ENCODE measurements around the gene OR6Q1. TPM values are rescaled to one million over a fixed set of nuclear protein-coding genes. Genes with fewer than 3 reads are reported as not detected.

Gene OR6Q1
- total RNA-seq, 4 donors from 2014 or later, result not detected

- peak in 2 of 3 donors; percentile 53 to 66 for DNase-seq
- Histone ChIP-seq H3K4me3 (no peak overlapping the region), H3K27ac (no peak overlapping the region), H3K9me3 (no peaks in the 10 kb centered on the region), H3K27me3 (no peaks in the 10 kb centered on the region), H3K36me3 (no peaks in the 10 kb centered on the region), H3K4me1 (peaks cover 0 to 13% (median 0%) of the 10 kb centered on the region in 4 donors)
- TF ChIP-seq, protein P1, sequence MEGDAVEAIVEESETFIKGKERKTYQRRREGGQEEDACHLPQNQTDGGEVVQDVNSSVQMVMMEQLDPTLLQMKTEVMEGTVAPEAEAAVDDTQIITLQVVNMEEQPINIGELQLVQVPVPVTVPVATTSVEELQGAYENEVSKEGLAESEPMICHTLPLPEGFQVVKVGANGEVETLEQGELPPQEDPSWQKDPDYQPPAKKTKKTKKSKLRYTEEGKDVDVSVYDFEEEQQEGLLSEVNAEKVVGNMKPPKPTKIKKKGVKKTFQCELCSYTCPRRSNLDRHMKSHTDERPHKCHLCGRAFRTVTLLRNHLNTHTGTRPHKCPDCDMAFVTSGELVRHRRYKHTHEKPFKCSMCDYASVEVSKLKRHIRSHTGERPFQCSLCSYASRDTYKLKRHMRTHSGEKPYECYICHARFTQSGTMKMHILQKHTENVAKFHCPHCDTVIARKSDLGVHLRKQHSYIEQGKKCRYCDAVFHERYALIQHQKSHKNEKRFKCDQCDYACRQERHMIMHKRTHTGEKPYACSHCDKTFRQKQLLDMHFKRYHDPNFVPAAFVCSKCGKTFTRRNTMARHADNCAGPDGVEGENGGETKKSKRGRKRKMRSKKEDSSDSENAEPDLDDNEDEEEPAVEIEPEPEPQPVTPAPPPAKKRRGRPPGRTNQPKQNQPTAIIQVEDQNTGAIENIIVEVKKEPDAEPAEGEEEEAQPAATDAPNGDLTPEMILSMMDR (IDR thresholded peaks at IDR 0.05), result no peak
- no peak for TF ChIP-seq POLR2A (IDR thresholded peaks at IDR 0.05)
Measured at GRCh38 chr11:58058276-58059006, 27.7 kb downstream of the OR6Q1 start.

DNA sequence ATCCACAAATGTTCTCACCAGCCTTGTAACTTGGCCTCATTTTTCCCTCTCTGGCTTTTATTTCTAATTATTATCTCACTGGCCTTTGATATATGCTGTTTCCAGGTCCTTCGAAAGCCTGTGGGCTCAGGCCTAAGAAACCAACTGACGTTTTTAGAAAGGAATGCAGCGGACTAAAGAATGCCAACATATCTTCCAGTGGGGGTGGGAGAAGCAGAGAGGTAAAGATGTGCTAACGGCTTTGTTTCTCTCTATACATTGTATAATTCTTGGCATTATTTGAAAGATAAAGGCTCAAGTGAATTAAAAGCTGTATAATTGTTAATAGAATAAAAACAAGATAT, 28.2 kb downstream of the OR6Q1 start:
- Histone ChIP-seq H3K4me3 (no peak overlapping the region), H3K4me1 (peaks cover 0 to 13% (median 0%) of the 10 kb centered on the region in 4 donors), H3K9me3 (no peaks in the 10 kb centered on the region), H3K27me3 (no peaks in the 10 kb centered on the region), H3K27ac (no peak overlapping the region), H3K36me3 (no peaks in the 10 kb centered on the region)
- TF ChIP-seq, protein P1 (IDR thresholded peaks at IDR 0.05), result no peak
- TF ChIP-seq POLR2A (IDR thresholded peaks at IDR 0.05), result no peak
- DNase-seq, result no peak

DNA sequence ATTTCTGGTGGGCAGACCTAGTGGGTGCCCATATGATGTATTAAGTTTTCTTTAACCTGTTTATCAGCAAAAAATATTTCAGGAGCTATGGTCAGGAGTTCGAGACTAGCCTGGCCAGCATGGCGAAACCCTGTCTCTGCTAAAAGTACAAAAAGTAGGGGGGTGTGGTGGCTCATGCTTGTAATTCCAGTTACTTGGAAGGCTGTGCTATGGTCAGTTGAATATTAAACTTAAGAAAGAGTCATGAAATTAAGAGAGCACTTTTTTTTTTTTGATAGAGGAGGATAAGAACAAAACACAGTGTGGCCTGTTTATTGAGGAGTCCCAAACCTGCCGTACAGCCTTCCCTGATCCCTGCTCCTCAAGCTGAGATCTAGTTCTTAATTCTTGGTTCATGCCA, 29.8 kb downstream of the OR6Q1 start:
- H3K36me3 ChIP-seq, result no peaks in the 10 kb centered on the region
- H3K27me3 ChIP-seq, result no peaks in the 10 kb centered on the region
- DNase-seq, result no peak
- no peak overlapping the region for H3K4me3 ChIP-seq
- TF ChIP-seq, protein P1 (IDR thresholded peaks at IDR 0.05), result no peak
- no peak for TF ChIP-seq POLR2A (IDR thresholded peaks at IDR 0.05)
- H3K4me1 ChIP-seq, result peaks cover 0 to 13% (median 0%) of the 10 kb centered on the region in 4 donors
- no peaks in the 10 kb centered on the region for H3K9me3 ChIP-seq
- H3K27ac ChIP-seq, result no peak overlapping the region

DNA sequence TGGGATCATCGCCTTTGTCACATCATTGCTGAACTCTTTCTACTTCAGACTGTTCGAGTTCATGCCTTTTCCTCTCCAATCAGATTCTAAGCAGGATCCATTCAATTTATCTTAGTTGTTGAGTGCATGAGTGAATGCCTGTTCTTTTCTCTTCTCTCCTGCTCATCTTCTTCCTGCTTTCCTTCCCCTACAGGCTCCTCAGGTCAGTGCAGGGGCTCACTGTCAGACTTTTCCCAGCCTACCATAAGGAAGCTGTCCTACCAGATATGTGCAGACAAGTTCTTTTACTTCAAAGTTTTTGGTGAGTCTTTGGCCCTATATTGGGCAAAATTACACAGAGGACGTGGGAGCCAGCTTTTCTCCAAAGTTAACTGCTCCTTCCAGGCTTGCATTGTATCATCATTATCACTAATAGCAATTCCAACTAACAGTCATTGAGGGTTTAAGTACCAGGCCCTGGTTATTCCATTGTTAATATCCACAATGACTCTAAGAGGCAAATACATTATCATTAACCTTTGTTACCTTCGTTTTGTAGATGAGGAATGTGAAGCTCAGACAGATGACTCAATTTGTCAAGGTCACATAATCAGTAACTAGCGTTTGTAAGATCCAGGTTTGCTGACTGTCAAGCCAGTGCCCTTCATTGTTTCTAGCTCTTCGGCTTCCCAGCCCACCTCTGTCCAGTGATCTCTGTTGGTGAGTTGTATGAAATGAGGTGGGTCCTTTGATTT, 30.4 kb downstream of the OR6Q1 start:
- Histone ChIP-seq H3K27ac (no peak overlapping the region), H3K36me3 (no peaks in the 10 kb centered on the region), H3K27me3 (no peaks in the 10 kb centered on the region), H3K9me3 (no peaks in the 10 kb centered on the region), H3K4me1 (peaks cover 0 to 13% (median 0%) of the 10 kb centered on the region in 4 donors), H3K4me3 (no peak overlapping the region)
- no peak for DNase-seq
- TF ChIP-seq, protein P1 (IDR thresholded peaks at IDR 0.05), result peak in 3 of 6 experiments; percentile 3 to 31 (median 24)
- no peak for TF ChIP-seq POLR2A (IDR thresholded peaks at IDR 0.05)

- H3K27me3 ChIP-seq, result no peaks in the 10 kb centered on the region
- TF ChIP-seq, protein P1 (IDR thresholded peaks at IDR 0.05), result no peak
- TF ChIP-seq POLR2A (IDR thresholded peaks at IDR 0.05), result no peak
- no peak for DNase-seq
- no peaks in the 10 kb centered on the region for H3K9me3 ChIP-seq
- H3K4me3 ChIP-seq, result no peak overlapping the region
- H3K4me1 ChIP-seq, result peaks cover 0 to 13% (median 0%) of the 10 kb centered on the region in 4 donors
- no peaks in the 10 kb centered on the region for H3K36me3 ChIP-seq
- H3K27ac ChIP-seq, result no peak overlapping the region
Measured at GRCh38 chr11:58061813-58062212, 31.1 kb downstream of the OR6Q1 start.

Data from Peyer's patch (tissue), 4 donors.